ENCODE measurements around the gene RFC2. TPM values are rescaled to one million over a fixed set of nuclear protein-coding genes. Genes with fewer than 3 reads are reported as not detected.
A peak's percentile ranks its signal among the peaks of the same experiment; 100 is the strongest.

RFC2 gene
- total RNA-seq = 10 to 100 TPM; 91.5 to 96.0 TPM

- no peaks in the 10 kb centered on the region for H3K27me3 Mint-ChIP-seq (ENCODE audit: low read depth)
- H3K4me3 Mint-ChIP-seq = peak within 1 kb of the TSS; percentile 95
- peak; percentile 97 for DNase-seq
- peak within 1 kb of the TSS; percentile 95 for H3K27ac Mint-ChIP-seq
- H3K9me3 Mint-ChIP-seq = no peaks in the 10 kb centered on the region
- H3K4me1 Mint-ChIP-seq (ENCODE audit: low read depth) = peaks cover 20% of the 10 kb centered on the region
- H3K36me3 Mint-ChIP-seq (ENCODE audit: low read depth) = peaks cover 26% of the 10 kb centered on the region
- intact Hi-C loops (cut with micrococcal nuclease) = loop anchor here (1.0 to 5.0 kb wide), 8 partner anchors 16 to 732 kb away; partner anchors contain the start of genes BAZ1B, EIF4H, GTF2I and LAT2
- CTCF ChIA-PET = no interaction called here
Observed at GRCh38 chr7:74254129-74254857, at the start of gene RFC2. TSS of gene RFC2 (minus strand) at chr7:74254399. CDS start at chr7:74254383, 16 bp downstream.

- H3K9me3 Mint-ChIP-seq = no peaks in the 10 kb centered on the region
- no peak overlapping the region for H3K4me3 Mint-ChIP-seq
- H3K36me3 Mint-ChIP-seq (ENCODE audit: low read depth) = no peaks in the 10 kb centered on the region
- no peak for DNase-seq
- no peak overlapping the region for H3K27ac Mint-ChIP-seq
- peaks cover 13% of the 10 kb centered on the region for H3K4me1 Mint-ChIP-seq (ENCODE audit: low read depth)
- peaks cover 11% of the 10 kb centered on the region for H3K27me3 Mint-ChIP-seq (ENCODE audit: low read depth)
- intact Hi-C loops (cut with micrococcal nuclease) = no loop called here
- CTCF ChIA-PET = no interaction called here
Observed at GRCh38 chr7:74302745-74303221, 48.6 kb upstream of the RFC2 start.

GRCh38 chr7:74300926-74301325, 46.7 kb upstream of the RFC2 start:
- no peaks in the 10 kb centered on the region for H3K27me3 Mint-ChIP-seq (ENCODE audit: low read depth)
- no peak for DNase-seq
- no peaks in the 10 kb centered on the region for H3K4me1 Mint-ChIP-seq (ENCODE audit: low read depth)
- intact Hi-C loops (cut with micrococcal nuclease) = no loop called here
- H3K9me3 Mint-ChIP-seq = no peaks in the 10 kb centered on the region
- H3K36me3 Mint-ChIP-seq (ENCODE audit: low read depth) = no peaks in the 10 kb centered on the region
- no peak overlapping the region for H3K4me3 Mint-ChIP-seq
- CTCF ChIA-PET = no interaction called here
- no peak overlapping the region for H3K27ac Mint-ChIP-seq

GRCh38 chr7:74299401-74299800, 45.2 kb upstream of the RFC2 start:
- Mint-ChIP-seq H3K9me3 (no peaks in the 10 kb centered on the region), H3K4me1 (ENCODE audit: low read depth) (no peaks in the 10 kb centered on the region), H3K4me3 (no peak overlapping the region), H3K27me3 (ENCODE audit: low read depth) (no peaks in the 10 kb centered on the region), H3K27ac (no peak overlapping the region), H3K36me3 (ENCODE audit: low read depth) (no peaks in the 10 kb centered on the region)
- CTCF ChIA-PET = no interaction called here
- intact Hi-C loops (cut with micrococcal nuclease) = no loop called here
- DNase-seq = no peak

GRCh38 chr7:74297516-74298233, 43.5 kb upstream of the RFC2 start:
- intact Hi-C loops (cut with micrococcal nuclease) = no loop called here
- Mint-ChIP-seq H3K4me1 (ENCODE audit: low read depth) (no peaks in the 10 kb centered on the region), H3K27me3 (ENCODE audit: low read depth) (no peaks in the 10 kb centered on the region), H3K36me3 (ENCODE audit: low read depth) (no peaks in the 10 kb centered on the region), H3K9me3 (no peaks in the 10 kb centered on the region), H3K27ac (no peak overlapping the region), H3K4me3 (no peak overlapping the region)
- CTCF ChIA-PET = no interaction called here
- DNase-seq = no peak

GRCh38 chr7:74294191-74294998, 40.2 kb upstream of the RFC2 start:
- Mint-ChIP-seq H3K4me1 (ENCODE audit: low read depth) (no peaks in the 10 kb centered on the region), H3K27me3 (ENCODE audit: low read depth) (peaks cover 5% of the 10 kb centered on the region), H3K4me3 (no peak overlapping the region), H3K9me3 (no peaks in the 10 kb centered on the region), H3K27ac (no peak overlapping the region), H3K36me3 (ENCODE audit: low read depth) (no peaks in the 10 kb centered on the region)
- CTCF ChIA-PET = interaction anchor here (0.6 kb wide), 1 partner anchor 88 kb away, joined by 3 read pairs; no protein-coding TSS in a partner anchor
- intact Hi-C loops (cut with micrococcal nuclease) = loop anchor here (5.0 kb wide), 1 partner anchor 108 kb away; no protein-coding TSS in a partner anchor
- DNase-seq = no peak

GRCh38 chr7:74293577-74293908, 39.3 kb upstream of the RFC2 start:
- no peaks in the 10 kb centered on the region for H3K9me3 Mint-ChIP-seq
- H3K27me3 Mint-ChIP-seq (ENCODE audit: low read depth) = peaks cover 5% of the 10 kb centered on the region
- CTCF ChIA-PET = interaction anchor here (0.6 kb wide), 2 partner anchors 87 to 107 kb away, joined by 3 to 4 read pairs; no protein-coding TSS in a partner anchor
- H3K4me3 Mint-ChIP-seq = no peak overlapping the region
- no peak overlapping the region for H3K27ac Mint-ChIP-seq
- intact Hi-C loops (cut with micrococcal nuclease) = loop anchor here (5.0 kb wide), 1 partner anchor 109 kb away; no protein-coding TSS in a partner anchor
- no peak for DNase-seq
- peaks cover 5% of the 10 kb centered on the region for H3K4me1 Mint-ChIP-seq (ENCODE audit: low read depth)
- H3K36me3 Mint-ChIP-seq (ENCODE audit: low read depth) = no peaks in the 10 kb centered on the region

GRCh38 chr7:74292757-74293576, 38.8 kb upstream of the RFC2 start:
- no peak for DNase-seq
- Mint-ChIP-seq H3K27me3 (ENCODE audit: low read depth) (peaks cover 7% of the 10 kb centered on the region), H3K4me3 (no peak overlapping the region), H3K4me1 (ENCODE audit: low read depth) (peaks cover 10% of the 10 kb centered on the region), H3K36me3 (ENCODE audit: low read depth) (no peaks in the 10 kb centered on the region), H3K9me3 (no peaks in the 10 kb centered on the region), H3K27ac (no peak overlapping the region)
- CTCF ChIA-PET = interaction anchor here (0.5 to 1.1 kb wide), 3 partner anchors 88 to 108 kb away, joined by 3 to 5 read pairs (median 5); no protein-coding TSS in a partner anchor
- intact Hi-C loops (cut with micrococcal nuclease) = loop anchor here (5.0 kb wide), 1 partner anchor 109 kb away; no protein-coding TSS in a partner anchor

- CTCF ChIA-PET = interaction anchor here (0.8 to 1.4 kb wide), 3 partner anchors 8 to 109 kb away, joined by 5 to 6 read pairs (median 5); no protein-coding TSS in a partner anchor
- Mint-ChIP-seq H3K27ac (no peak overlapping the region), H3K27me3 (ENCODE audit: low read depth) (peaks cover 12% of the 10 kb centered on the region), H3K9me3 (no peaks in the 10 kb centered on the region), H3K4me3 (no peak overlapping the region), H3K4me1 (ENCODE audit: low read depth) (peaks cover 11% of the 10 kb centered on the region), H3K36me3 (ENCODE audit: low read depth) (no peaks in the 10 kb centered on the region)
- no peak for DNase-seq
- intact Hi-C loops (cut with micrococcal nuclease) = loop anchor here (5.0 kb wide), 1 partner anchor 111 kb away; no protein-coding TSS in a partner anchor
Observed at GRCh38 chr7:74291535-74291934, 37.3 kb upstream of the RFC2 start.

GRCh38 chr7:74290981-74291441, 36.8 kb upstream of the RFC2 start:
- peaks cover 12% of the 10 kb centered on the region for H3K27me3 Mint-ChIP-seq (ENCODE audit: low read depth)
- no peak overlapping the region for H3K4me3 Mint-ChIP-seq
- no peaks in the 10 kb centered on the region for H3K36me3 Mint-ChIP-seq (ENCODE audit: low read depth)
- DNase-seq = no peak
- intact Hi-C loops (cut with micrococcal nuclease) = loop anchor here (1.0 to 5.0 kb wide), 2 partner anchors 37 to 111 kb away; partner anchors contain the start of gene RFC2
- no peak overlapping the region for H3K27ac Mint-ChIP-seq
- H3K9me3 Mint-ChIP-seq = no peaks in the 10 kb centered on the region
- H3K4me1 Mint-ChIP-seq (ENCODE audit: low read depth) = peaks cover 11% of the 10 kb centered on the region
- CTCF ChIA-PET = interaction anchor here (1.4 kb wide), 1 partner anchor 110 kb away, joined by 6 read pairs; no protein-coding TSS in a partner anchor

GRCh38 chr7:74290553-74290950, 36.4 kb upstream of the RFC2 start:
- Mint-ChIP-seq H3K27ac (no peak overlapping the region), H3K36me3 (ENCODE audit: low read depth) (no peaks in the 10 kb centered on the region), H3K27me3 (ENCODE audit: low read depth) (peaks cover 12% of the 10 kb centered on the region), H3K4me3 (no peak overlapping the region), H3K4me1 (ENCODE audit: low read depth) (peaks cover 11% of the 10 kb centered on the region), H3K9me3 (no peaks in the 10 kb centered on the region)
- DNase-seq = no peak
- CTCF ChIA-PET = interaction anchor here (1.4 kb wide), 1 partner anchor 110 kb away, joined by 6 read pairs; no protein-coding TSS in a partner anchor
- intact Hi-C loops (cut with micrococcal nuclease) = loop anchor here (1.0 to 5.0 kb wide), 2 partner anchors 36 to 112 kb away; partner anchors contain the start of gene RFC2

Data from activated naive CD4-positive, alpha-beta T cell treated with anti-CD3 and anti-CD28 coated beads for 36 hours (primary cell).